ENCODE results near the gene ATP6V1C2.

GRCh38 chr2:10773821-10774341, 52.5 kb downstream of the ATP6V1C2 start:
- TF ChIP-seq POLR2A (IDR thresholded peaks at IDR 0.05) = no peak
- no peak for TF ChIP-seq CTCF (IDR thresholded peaks at IDR 0.05 in 4 of 5, conservative IDR thresholded peaks at IDR 0.05 in 1 of 5)

All from gastrocnemius medialis (tissue), 4 donors.